HEK293 (cell line): ENCODE measurements around the gene RIMS4.

Experiments used
- CTCF ChIP-seq: fragments of 450-650 bp; formaldehyde crosslinking; IDR thresholded peaks from 2 replicates; pipeline ENCODE4 v1.5.1; 2016; ENCODE audit warnings: missing biosample characterization, missing genetic modification characterization
- ZFP3 ChIP-seq: fragments of 450-650 bp; formaldehyde crosslinking; IDR thresholded peaks from 2 replicates; pipeline ENCODE4 v1.5.1; 2016; ENCODE audit warnings: low read depth, missing biosample characterization, missing genetic modification characterization
- ZNF2 ChIP-seq: fragments of 450-650 bp; formaldehyde crosslinking; IDR thresholded peaks from 2 replicates; pipeline ENCODE4 v1.5.1; 2016; ENCODE audit warnings: missing biosample characterization, missing genetic modification characterization
- ZNF274 ChIP-seq, 2 experiments: fragments of 200-500 bp in 1 of 2; fragments of 450-650 bp in 1 of 2; sonication (Bioruptor generic) in 1 of 2; formaldehyde crosslinking in 1 of 2; IDR thresholded peaks; 2 replicates each; pipeline versions ENCODE4 v1.5.1 to v1.6.1; 2014 to 2016; ENCODE audit warnings: borderline replicate concordance in 1 of 2, inconsistent platforms in 1 of 2, low read length in 1 of 2, missing biosample characterization in 1 of 2, missing genetic modification characterization in 1 of 2
- ZNF645 ChIP-seq: fragments of 450-650 bp; formaldehyde crosslinking; IDR thresholded peaks from 2 replicates; pipeline ENCODE4; 2016; ENCODE audit warnings: missing biosample characterization, missing genetic modification characterization
- ZNF704 ChIP-seq: fragments of 450-650 bp; formaldehyde crosslinking; IDR thresholded peaks from 2 replicates; pipeline ENCODE4 v1.5.1; 2016; ENCODE audit warnings: missing biosample characterization, missing genetic modification characterization

GRCh38 chr20:44796311-44796710 is 14.0 kb downstream of the RIMS4 start:
- TF ChIP-seq ZNF645, result no peak
- TF ChIP-seq ZNF2 (tag by site-specific recombination), result no peak
- no peak for TF ChIP-seq CTCF (tag by site-specific recombination)
- TF ChIP-seq ZNF274 (IDR thresholded peaks at IDR 0.05; ENCODE audit: low read length), result no peak
- no peak for TF ChIP-seq ZNF274 (tag by site-specific recombination; IDR thresholded peaks at IDR 0.05; ENCODE audit: borderline replicate concordance)
- TF ChIP-seq ZFP3 (tag by site-specific recombination), result no peak
- no peak for TF ChIP-seq ZNF704 (tag by site-specific recombination)
